ENCODE results near the gene TKTL1. TPM values are rescaled to one million over a fixed set of nuclear protein-coding genes. Genes with fewer than 3 reads are reported as not detected.
"Not testable (repeated sequence)": the region's sequence is repeated elsewhere in the genome, so short reads cannot be mapped to it uniquely, and the experiment has no call there.

The TKTL1 gene
- 0.22 TPM in 1 of 2 replicates, not detected in the other for total RNA-seq (ENCODE audit: low replicate concordance)

DNA sequence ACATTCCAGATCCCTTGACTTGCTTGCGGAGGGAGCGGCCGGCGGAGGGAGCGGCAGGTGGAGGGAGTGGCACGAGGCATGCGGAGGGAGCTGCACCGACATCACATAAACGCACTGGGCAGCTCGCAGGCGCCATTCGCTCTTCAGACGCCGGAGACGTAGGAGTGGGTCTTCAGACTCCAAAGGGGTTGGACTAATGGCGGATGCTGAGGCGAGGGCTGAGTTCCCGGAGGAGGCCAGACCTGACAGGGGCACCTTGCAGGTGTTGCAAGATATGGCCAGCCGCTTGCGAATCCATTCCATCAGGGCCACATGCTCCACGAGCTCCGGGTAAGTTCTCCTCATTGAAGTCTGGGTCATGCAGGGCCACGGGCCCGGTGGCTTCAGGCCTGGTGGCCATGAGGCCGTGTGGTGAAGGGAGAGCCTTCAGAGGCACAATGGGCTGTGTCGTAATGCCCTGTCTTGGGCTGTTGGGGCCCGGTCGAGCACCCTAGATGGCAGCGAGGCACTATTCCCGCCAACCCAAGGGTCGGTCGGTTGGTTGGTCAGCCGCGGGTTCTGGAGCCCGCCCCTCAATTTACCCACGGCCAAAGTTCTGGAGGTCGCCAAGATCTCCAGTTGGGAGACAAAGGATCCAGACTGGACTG lies at the start of gene TKTL1:
TSS of gene TKTL1 (plus strand) at position 132 of the 647 bp plus-strand sequence. CDS start at position 197, 65 bp downstream.
- H3K9ac ChIP-seq: no peak within 1 kb of the TSS

DNA sequence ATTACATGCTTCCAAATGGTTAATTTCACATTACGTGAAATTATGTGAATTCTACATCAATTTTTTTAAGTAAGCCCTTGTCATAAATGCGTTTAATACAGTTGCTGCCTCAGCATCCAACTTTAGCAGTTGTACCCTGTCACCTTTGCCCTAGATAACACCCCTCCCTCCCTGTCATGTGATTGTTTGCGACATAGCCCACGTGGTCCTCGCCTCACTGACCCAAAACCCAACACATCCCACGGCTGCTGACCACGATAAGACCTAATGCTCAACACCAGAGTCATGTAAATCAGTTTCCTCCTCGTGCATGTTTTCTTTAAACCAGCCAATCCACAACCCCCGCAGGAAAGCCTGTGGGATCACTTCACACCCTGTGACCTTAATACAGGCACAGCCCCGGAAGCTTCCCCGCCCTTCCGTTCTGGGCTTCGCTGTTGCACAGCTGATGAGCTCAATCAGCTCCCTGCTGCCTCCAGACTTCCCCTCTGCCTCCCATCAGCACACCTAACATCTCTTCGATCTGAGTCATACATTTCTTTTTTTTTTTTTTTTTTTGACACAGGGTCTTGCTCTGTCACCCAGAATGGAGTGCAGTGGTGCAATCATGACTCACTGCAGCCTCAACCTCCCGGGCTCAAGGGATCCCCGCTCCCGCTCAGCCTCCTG lies 48.1 kb upstream of the TKTL1 start:
- H3K9me3 ChIP-seq (ENCODE audit: low read depth); H3K4me3 Mint-ChIP-seq; H3K36me3 Mint-ChIP-seq; H3K27me3 Mint-ChIP-seq (ENCODE audit: insufficient read depth, low read depth); H3K9ac ChIP-seq; H3K4me3 ChIP-seq; H3K9me3 Mint-ChIP-seq; H3K4me2 ChIP-seq; H3F3A ChIP-seq (ENCODE audit: low read depth); H4K20me1 ChIP-seq (ENCODE audit: low read depth); H2AFZ ChIP-seq (replicated peaks); H3K27me3 ChIP-seq; H3K4me1 ChIP-seq; H3K4me1 Mint-ChIP-seq; H3K27ac ChIP-seq; DNase-seq (ENCODE audit: low spot score); H3K27ac Mint-ChIP-seq; H3K79me2 ChIP-seq (ENCODE audit: low read depth); H3K36me3 ChIP-seq: not testable (repeated sequence)

More for the DNA sequence above, at the start of gene TKTL1:
- no peaks in the 10 kb centered on the region for H3F3A ChIP-seq (ENCODE audit: low read depth)
- H4K20me1 ChIP-seq (ENCODE audit: low read depth): no peaks in the 10 kb centered on the region
- no peak within 1 kb of the TSS for H2AFZ ChIP-seq (replicated peaks)
- peaks cover 7% of the 10 kb centered on the region for H3K27me3 Mint-ChIP-seq (ENCODE audit: insufficient read depth, low read depth)
- no peak within 1 kb of the TSS for H3K4me3 Mint-ChIP-seq
- H3K36me3 ChIP-seq: no peaks in the 10 kb centered on the region
- no peaks in the 10 kb centered on the region for H3K4me1 ChIP-seq
- no peaks in the 10 kb centered on the region for H3K79me2 ChIP-seq (ENCODE audit: low read depth)
- DNase-seq (ENCODE audit: low spot score): no peak
- no peaks in the 10 kb centered on the region for H3K4me1 Mint-ChIP-seq
- H3K27ac ChIP-seq: no peak within 1 kb of the TSS
- H3K36me3 Mint-ChIP-seq: no peaks in the 10 kb centered on the region
- no peak for TF ChIP-seq CTCF (IDR thresholded peaks at IDR 0.05)
- TF ChIP-seq EZH2phosphoT487 (IDR thresholded peaks at IDR 0.05): no peak
- TF ChIP-seq EZH2 (IDR thresholded peaks at IDR 0.05): no peak
- peaks cover 7% of the 10 kb centered on the region for H3K9me3 ChIP-seq (ENCODE audit: low read depth)
- no peak within 1 kb of the TSS for H3K4me2 ChIP-seq
- H3K27me3 ChIP-seq: no peaks in the 10 kb centered on the region
- H3K9me3 Mint-ChIP-seq: peaks cover 30% of the 10 kb centered on the region
- H3K4me3 ChIP-seq: no peak within 1 kb of the TSS
- peak within 1 kb of the TSS; percentile 42 for H3K27ac Mint-ChIP-seq

- not testable (repeated sequence) for H4K20me1 ChIP-seq (ENCODE audit: low read depth); H3K79me2 ChIP-seq (ENCODE audit: low read depth); H3K27me3 ChIP-seq; H3F3A ChIP-seq (ENCODE audit: low read depth); H3K9me3 ChIP-seq (ENCODE audit: low read depth); H3K27ac ChIP-seq; H3K9ac ChIP-seq; H2AFZ ChIP-seq (replicated peaks); H3K36me3 ChIP-seq; H3K4me1 ChIP-seq; H3K27ac Mint-ChIP-seq; H3K4me3 Mint-ChIP-seq; H3K9me3 Mint-ChIP-seq; H3K4me2 ChIP-seq; H3K27me3 Mint-ChIP-seq (ENCODE audit: insufficient read depth, low read depth); H3K36me3 Mint-ChIP-seq; DNase-seq (ENCODE audit: low spot score); H3K4me3 ChIP-seq; H3K4me1 Mint-ChIP-seq
Measured at GRCh38 chrX:154248076-154248475, 47.5 kb upstream of the TKTL1 start.

- H3K36me3 ChIP-seq; H3K79me2 ChIP-seq (ENCODE audit: low read depth); DNase-seq (ENCODE audit: low spot score); H3K4me1 ChIP-seq; H3K27me3 ChIP-seq; H2AFZ ChIP-seq (replicated peaks); H3K4me2 ChIP-seq; H3K4me1 Mint-ChIP-seq; H3K9ac ChIP-seq; H3K4me3 Mint-ChIP-seq; H4K20me1 ChIP-seq (ENCODE audit: low read depth); H3K9me3 ChIP-seq (ENCODE audit: low read depth); H3K9me3 Mint-ChIP-seq; H3K27ac Mint-ChIP-seq; H3K27ac ChIP-seq; H3F3A ChIP-seq (ENCODE audit: low read depth); H3K36me3 Mint-ChIP-seq; H3K27me3 Mint-ChIP-seq (ENCODE audit: insufficient read depth, low read depth); H3K4me3 ChIP-seq: not testable (repeated sequence)
Measured at GRCh38 chrX:154257282-154257681, 38.3 kb upstream of the TKTL1 start, which contains the start of gene OPN1MW3. OPN1MW3 (plus strand) TSS chrX:154257582; CDS start chrX:154257620, 38 bp downstream.

GRCh38 chrX:154258711-154259110 lies 36.9 kb upstream of the TKTL1 start:
- H3K9me3 ChIP-seq (ENCODE audit: low read depth); H3K27me3 Mint-ChIP-seq (ENCODE audit: insufficient read depth, low read depth); DNase-seq (ENCODE audit: low spot score); H3K4me2 ChIP-seq; H3K9ac ChIP-seq; H3K27ac ChIP-seq; H3K4me1 ChIP-seq; H3K27ac Mint-ChIP-seq; H3K4me1 Mint-ChIP-seq; H3K9me3 Mint-ChIP-seq; H3K4me3 ChIP-seq; H3K27me3 ChIP-seq; H2AFZ ChIP-seq (replicated peaks); H3K36me3 Mint-ChIP-seq; H4K20me1 ChIP-seq (ENCODE audit: low read depth); H3K36me3 ChIP-seq; H3K79me2 ChIP-seq (ENCODE audit: low read depth); H3K4me3 Mint-ChIP-seq; H3F3A ChIP-seq (ENCODE audit: low read depth): not testable (repeated sequence)

DNA sequence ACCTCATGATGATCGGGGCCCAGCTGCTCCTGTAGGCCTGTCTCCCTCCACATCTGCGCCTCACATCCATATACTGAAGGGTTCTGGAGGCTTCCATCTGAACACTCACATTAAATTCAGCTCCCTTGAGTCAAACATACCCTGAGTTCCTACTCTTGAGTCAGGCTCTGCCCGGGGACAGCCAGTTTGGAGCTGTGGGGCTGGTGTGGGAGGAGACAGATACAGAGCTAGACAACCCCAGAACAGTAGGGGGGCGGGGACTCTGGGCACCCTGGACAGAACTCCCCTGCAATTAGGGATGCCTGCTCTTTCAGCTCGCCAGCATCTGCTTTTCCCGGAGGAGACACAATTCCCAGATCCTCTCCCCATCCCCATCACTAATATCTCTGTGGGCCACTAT lies 32.5 kb upstream of the TKTL1 start:
- not testable (repeated sequence) for H3K4me2 ChIP-seq; H3K36me3 ChIP-seq; DNase-seq (ENCODE audit: low spot score); H2AFZ ChIP-seq (replicated peaks); H3K9ac ChIP-seq; H3F3A ChIP-seq (ENCODE audit: low read depth); H3K79me2 ChIP-seq (ENCODE audit: low read depth); H3K36me3 Mint-ChIP-seq; H4K20me1 ChIP-seq (ENCODE audit: low read depth); H3K9me3 Mint-ChIP-seq; H3K27ac Mint-ChIP-seq; H3K4me3 Mint-ChIP-seq; H3K4me1 Mint-ChIP-seq; H3K27me3 ChIP-seq; H3K27ac ChIP-seq; H3K4me3 ChIP-seq; H3K4me1 ChIP-seq; H3K9me3 ChIP-seq (ENCODE audit: low read depth); H3K27me3 Mint-ChIP-seq (ENCODE audit: insufficient read depth, low read depth)

GRCh38 chrX:154269245-154269644 lies 26.4 kb upstream of the TKTL1 start:
- H3K27ac ChIP-seq; H3K4me1 ChIP-seq; H2AFZ ChIP-seq (replicated peaks); H3F3A ChIP-seq (ENCODE audit: low read depth); H3K27me3 Mint-ChIP-seq (ENCODE audit: insufficient read depth, low read depth); H3K9me3 ChIP-seq (ENCODE audit: low read depth); H4K20me1 ChIP-seq (ENCODE audit: low read depth); H3K4me1 Mint-ChIP-seq; H3K36me3 Mint-ChIP-seq; DNase-seq (ENCODE audit: low spot score); H3K9ac ChIP-seq; H3K4me2 ChIP-seq; H3K9me3 Mint-ChIP-seq; H3K36me3 ChIP-seq; H3K27me3 ChIP-seq; H3K4me3 Mint-ChIP-seq; H3K4me3 ChIP-seq; H3K27ac Mint-ChIP-seq; H3K79me2 ChIP-seq (ENCODE audit: low read depth): not testable (repeated sequence)

Data from neural progenitor cell (in vitro differentiated cells).